ENCODE results near the gene ALOX15. TPM values are rescaled to one million over a fixed set of nuclear protein-coding genes. Genes with fewer than 3 reads are reported as not detected.

The ALOX15 gene
- total RNA-seq, 1 experiment from 2014 or later, result 0.31 TPM

GRCh38 chr17:4610162-4610561 lies 31.3 kb downstream of the ALOX15 start:
- Histone ChIP-seq H2BK5ac (ENCODE audit: insufficient read length, low read length) (no peak overlapping the region), H3K23me2 (ENCODE audit: insufficient read length, low read depth, low read length, poor library complexity, severe bottlenecking) (no peaks in the 10 kb centered on the region), H3K4ac (ENCODE audit: low read depth, low read length) (no peak overlapping the region), H3K79me1 (ENCODE audit: insufficient read depth, low read depth, low read length, poor library complexity, severe bottlenecking) (no peaks in the 10 kb centered on the region), H3K56ac (ENCODE audit: insufficient read length, low read depth, low read length) (no peak overlapping the region), H3K4me1 (ENCODE audit: insufficient read depth, low read length) (no peaks in the 10 kb centered on the region), H2BK120ac (ENCODE audit: low read depth, low read length, poor library complexity, severe bottlenecking) (no peak overlapping the region), H4K5ac (ENCODE audit: insufficient read length, low read depth, low read length) (no peak overlapping the region), H2AFZ (ENCODE audit: low read length) (no peak overlapping the region), H4K8ac (replicated peaks; ENCODE audit: insufficient read length, low read depth, low read length) (no peak overlapping the region), H2BK15ac (ENCODE audit: low read depth, low read length) (no peak overlapping the region), H3K27ac (ENCODE audit: insufficient read length, low read depth, low read length) (no peak overlapping the region), H3K18ac (ENCODE audit: insufficient read length, low read depth, low read length) (no peak overlapping the region), H2AK5ac (ENCODE audit: insufficient read length, low read length) (no peak overlapping the region), H2BK12ac (ENCODE audit: insufficient read length, low read depth, low read length) (no peak overlapping the region), H2BK20ac (ENCODE audit: low read depth, low read length, poor library complexity, severe bottlenecking) (no peak overlapping the region), H3K9ac (ENCODE audit: extremely low read depth, insufficient read length, low read length) (no peak overlapping the region), H4K20me1 (ENCODE audit: control insufficient read depth, insufficient read depth, insufficient read length) (no peaks in the 10 kb centered on the region), H3K14ac (ENCODE audit: insufficient read depth, low read length) (no peak overlapping the region), H3K79me2 (ENCODE audit: insufficient read depth, low read length) (no peaks in the 10 kb centered on the region), H3K4me2 (ENCODE audit: insufficient read depth, insufficient read length, low read length) (no peak overlapping the region), H3K27me3 (ENCODE audit: insufficient read depth, low read length) (no peaks in the 10 kb centered on the region), H3T11ph (ENCODE audit: low read length) (no peak overlapping the region), H4K91ac (ENCODE audit: insufficient read length, low read depth, low read length) (no peak overlapping the region), H3K23ac (ENCODE audit: insufficient read length, low read depth, low read length) (no peak overlapping the region), H3K9me3 (ENCODE audit: control insufficient read depth, low read depth, low read length) (no peaks in the 10 kb centered on the region)
- no peaks in the 10 kb centered on the region for H3K9me3 Mint-ChIP-seq
- TF ChIP-seq CTCF (conservative IDR thresholded peaks at IDR 0.05), result no peak
- no peak for DNase-seq
- H3K27ac Mint-ChIP-seq, result peak overlapping the region in 2 of 3 experiments; percentile 14 to 78; a peak in 1 of 7 replicates
- H3K36me3 Mint-ChIP-seq (ENCODE audit: insufficient read depth in 1 of 3, low read depth in 3 of 3), result no peaks in the 10 kb centered on the region
- H3K27me3 Mint-ChIP-seq (ENCODE audit: low read depth), result peaks cover 3% of the 10 kb centered on the region; the same call in 1 of the 2 replicates
- peaks cover 14 to 25% of the 10 kb centered on the region in 2 experiments for H3K4me1 Mint-ChIP-seq
- H3K4me3 Mint-ChIP-seq, result no peak overlapping the region
- whole genome bisulfite sequencing (ENCODE audit: extremely low coverage, insufficient read length, low lambda C conversion rate), result no CpG with 5 or more reads among the region's 5 CpGs
